Endothelial cell (in vitro differentiated cells): Measurements from ENCODE around the gene PLCB1. TPM values are rescaled to one million over a fixed set of nuclear protein-coding genes. Genes with fewer than 3 reads are reported as not detected.

ENCODE experiments used
- DNase-seq: peaks from one replicate; pipeline ENCODE4 v3.0.0; 2021; ENCODE audit warnings: low spot score
- H3K27ac Mint-ChIP-seq: one replicate; pipeline ENCODE4 v1.8.0; 2021; ENCODE audit warnings: mixed read lengths, inconsistent platforms; ENCODE audit not compliant: unreplicated experiment
- H3K27me3 Mint-ChIP-seq: one replicate; pipeline ENCODE4 v1.8.0; 2021; ENCODE audit warnings: mild to moderate bottlenecking, moderate library complexity, mixed read lengths, inconsistent platforms; ENCODE audit not compliant: unreplicated experiment
- H3K36me3 Mint-ChIP-seq: one replicate; pipeline ENCODE4 v1.8.0; 2021; ENCODE audit warnings: mild to moderate bottlenecking, low read depth, mixed read lengths, inconsistent platforms; ENCODE audit not compliant: unreplicated experiment
- H3K4me1 Mint-ChIP-seq: one replicate; pipeline ENCODE4 v1.8.0; 2021; ENCODE audit warnings: mild to moderate bottlenecking, mixed read lengths, inconsistent platforms; ENCODE audit not compliant: unreplicated experiment
- H3K4me3 Mint-ChIP-seq: one replicate; pipeline ENCODE4 v1.8.0; 2021; ENCODE audit warnings: mild to moderate bottlenecking, mixed read lengths, inconsistent platforms; ENCODE audit not compliant: unreplicated experiment
- H3K9me3 Mint-ChIP-seq: one replicate; pipeline ENCODE4 v1.8.0; 2021; ENCODE audit warnings: mixed read lengths, inconsistent platforms; ENCODE audit not compliant: unreplicated experiment
- CTCF ChIP-seq: fragments of 200-600 bp; sonication (generic); IDR thresholded peaks from one replicate; pipeline ENCODE4 v1.5.0; 2021; ENCODE audit warnings: antibody characterized with exemption; ENCODE audit not compliant: unreplicated experiment
- total RNA-seq: library from RNA; stranded (reverse); fragmentation: NEBNext Ultra II Directional; extraction: Animal tissue kit (Norgen Biotek cat#: 25700); gene quantifications from one replicate; pipeline ENCODE4 v1.2.1, GENCODE V29; 2021; ENCODE audit not compliant: unreplicated experiment

PLCB1 gene
- total RNA-seq, 1 donor from 2014 or later: 8.1 TPM

GRCh38 chr20:8335059-8335458 lies 203.0 kb downstream of the PLCB1 start:
- Mint-ChIP-seq H3K9me3 (no peaks in the 10 kb centered on the region), H3K27me3 (no peaks in the 10 kb centered on the region), H3K4me1 (no peaks in the 10 kb centered on the region), H3K4me3 (no peak overlapping the region), H3K36me3 (no peaks in the 10 kb centered on the region), H3K27ac (no peak overlapping the region)
- TF ChIP-seq CTCF: no peak
- no peak for DNase-seq

GRCh38 chr20:8335495-8336195 lies 203.6 kb downstream of the PLCB1 start:
- Mint-ChIP-seq H3K27me3 (no peaks in the 10 kb centered on the region), H3K27ac (no peak overlapping the region), H3K4me1 (no peaks in the 10 kb centered on the region)

GRCh38 chr20:8339349-8339748 lies 207.3 kb downstream of the PLCB1 start:
- no peak overlapping the region for H3K27ac Mint-ChIP-seq
- no peaks in the 10 kb centered on the region for H3K4me1 Mint-ChIP-seq
- H3K4me3 Mint-ChIP-seq: no peak overlapping the region
- no peak for TF ChIP-seq CTCF
- no peaks in the 10 kb centered on the region for H3K9me3 Mint-ChIP-seq
- DNase-seq: no peak
- H3K27me3 Mint-ChIP-seq: peaks cover 2% of the 10 kb centered on the region
- no peaks in the 10 kb centered on the region for H3K36me3 Mint-ChIP-seq

More at GRCh38 chr20:8335495-8336195, 203.6 kb downstream of the PLCB1 start:
- Mint-ChIP-seq H3K36me3 (no peaks in the 10 kb centered on the region), H3K4me3 (no peak overlapping the region), H3K9me3 (no peaks in the 10 kb centered on the region)
- DNase-seq: no peak
- TF ChIP-seq CTCF: no peak

GRCh38 chr20:8342391-8342790 lies 210.3 kb downstream of the PLCB1 start:
- no peak overlapping the region for H3K27ac Mint-ChIP-seq
- peaks cover 4% of the 10 kb centered on the region for H3K27me3 Mint-ChIP-seq
- peaks cover 10% of the 10 kb centered on the region for H3K4me1 Mint-ChIP-seq
- H3K36me3 Mint-ChIP-seq: no peaks in the 10 kb centered on the region
- no peak for TF ChIP-seq CTCF
- DNase-seq: no peak
- H3K9me3 Mint-ChIP-seq: no peaks in the 10 kb centered on the region
- no peak overlapping the region for H3K4me3 Mint-ChIP-seq

GRCh38 chr20:8344106-8344505 lies 212.0 kb downstream of the PLCB1 start:
- Mint-ChIP-seq H3K4me3 (no peak overlapping the region), H3K27ac (no peak overlapping the region), H3K9me3 (no peaks in the 10 kb centered on the region), H3K36me3 (no peaks in the 10 kb centered on the region), H3K27me3 (peaks cover 5% of the 10 kb centered on the region), H3K4me1 (peaks cover 17% of the 10 kb centered on the region)
- no peak for DNase-seq
- no peak for TF ChIP-seq CTCF
